GM15510 (cell line): ENCODE measurements around the gene MAGI2.

Experiments used
- POLR2A ChIP-seq: IDR thresholded peaks from 3 replicates; pipeline ENCODE4 v1.6.1; 2011; ENCODE audit warnings: borderline replicate concordance; ENCODE audit not compliant: insufficient read length; ENCODE audit errors: extremely low read depth

The MAGI2 gene

GRCh38 chr7:78168865-78169264 lies 1284.6 kb downstream of the MAGI2 start:
- no peak for TF ChIP-seq POLR2A

DNA sequence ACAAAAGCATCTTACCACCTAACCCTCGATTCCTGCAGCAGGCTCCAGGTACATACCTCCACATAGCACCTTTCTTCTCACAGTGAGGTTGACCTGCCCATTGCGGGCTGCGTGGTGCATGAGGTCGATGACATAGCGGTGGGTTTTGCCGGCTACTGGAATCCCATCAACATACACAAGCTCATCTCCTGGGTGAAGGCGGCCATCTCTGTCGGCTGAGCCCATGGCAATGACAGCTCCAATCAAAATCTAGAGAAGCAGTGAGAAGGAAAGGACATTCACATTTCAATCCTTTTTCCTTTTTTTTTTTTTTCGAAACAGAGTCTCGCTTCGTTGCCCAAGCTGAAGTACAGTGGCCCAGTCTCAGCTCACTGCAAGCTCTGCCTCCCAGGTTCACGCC lies 1285.6 kb downstream of the MAGI2 start:
- TF ChIP-seq POLR2A, result no peak

DNA sequence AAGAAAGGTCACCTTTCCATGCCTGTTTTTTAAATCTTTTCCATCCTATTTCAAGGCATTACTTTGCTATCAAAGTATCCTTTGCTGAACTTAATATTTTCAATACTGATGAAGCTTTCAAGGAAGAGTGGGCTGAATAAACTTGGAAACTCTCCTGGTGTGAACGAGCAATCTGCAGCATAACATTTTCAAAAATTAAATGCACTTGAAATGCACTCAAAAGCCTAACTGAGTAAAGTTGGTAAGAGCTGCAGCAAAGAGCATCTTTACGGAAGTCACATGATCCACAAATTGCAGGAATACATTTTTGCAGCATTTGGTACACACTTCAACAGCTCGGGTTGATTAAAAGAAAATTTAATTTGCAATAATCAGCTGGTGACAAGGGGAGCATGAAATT lies 1287.6 kb downstream of the MAGI2 start:
- TF ChIP-seq POLR2A, result no peak

DNA sequence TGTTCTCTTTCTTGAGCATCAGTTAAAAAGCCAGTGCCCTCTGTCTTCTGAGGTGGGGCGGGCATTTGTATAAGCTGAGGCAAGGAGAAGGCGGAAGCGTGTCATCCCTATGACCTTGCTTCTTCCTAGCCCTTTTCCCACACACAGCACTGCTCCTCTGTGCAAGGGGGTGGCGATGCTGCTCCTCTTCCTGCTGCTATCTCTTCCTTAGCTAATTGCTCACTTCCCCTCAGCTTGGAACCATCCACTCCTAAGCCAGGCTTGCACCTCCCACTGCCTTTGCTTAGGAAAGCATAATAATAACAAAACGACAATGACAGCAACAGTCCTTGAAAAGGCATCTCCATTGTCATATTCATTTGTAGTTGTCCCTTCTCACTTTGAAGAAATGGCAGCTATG lies 1288.0 kb downstream of the MAGI2 start:
- TF ChIP-seq POLR2A, result no peak

GRCh38 chr7:78164459-78164858 lies 1289.0 kb downstream of the MAGI2 start:
- no peak for TF ChIP-seq POLR2A

GRCh38 chr7:78161781-78162180 lies 1291.7 kb downstream of the MAGI2 start:
- TF ChIP-seq POLR2A, result no peak

DNA sequence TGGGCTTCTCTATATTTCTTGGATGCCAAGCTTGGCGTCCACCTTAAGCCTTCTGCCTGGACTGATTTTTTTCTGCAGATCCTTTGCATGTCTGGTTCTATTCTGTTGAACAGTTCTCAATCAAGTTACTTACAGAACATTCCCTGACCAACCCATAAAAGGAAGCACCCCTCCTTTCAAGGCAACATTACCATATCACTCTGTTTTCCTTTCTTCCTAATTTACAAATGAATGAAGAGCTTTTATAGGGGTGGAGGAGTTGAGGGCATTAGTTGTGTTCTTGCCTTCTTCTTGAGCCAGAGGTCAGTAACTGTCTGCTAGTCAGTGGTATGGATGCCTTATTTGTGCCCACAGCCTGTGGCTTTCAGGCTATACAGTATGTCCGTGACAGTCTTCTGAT lies 1293.9 kb downstream of the MAGI2 start:
- TF ChIP-seq POLR2A, result no peak

GRCh38 chr7:78153285-78153684 lies 1300.2 kb downstream of the MAGI2 start:
- TF ChIP-seq POLR2A, result no peak

DNA sequence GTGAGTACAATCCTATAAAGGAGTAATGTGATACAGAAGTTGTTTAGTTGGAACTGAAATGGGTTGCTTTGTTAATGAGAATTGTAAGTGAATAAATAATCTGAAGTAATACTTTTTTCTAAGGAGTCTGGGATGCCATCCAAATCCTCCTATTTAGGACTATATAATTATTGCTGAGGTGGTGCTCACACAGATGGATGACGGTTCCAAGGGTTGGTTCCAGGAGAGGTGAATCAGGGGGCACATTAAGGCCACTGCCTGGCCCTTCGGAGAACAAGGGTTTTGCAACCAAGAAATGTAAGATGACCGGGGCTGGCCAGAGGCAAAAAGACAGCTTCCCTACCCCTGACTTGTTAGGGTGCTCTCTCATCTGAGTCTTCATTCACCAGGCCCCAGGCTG lies 1302.2 kb downstream of the MAGI2 start:
- no peak for TF ChIP-seq POLR2A

DNA sequence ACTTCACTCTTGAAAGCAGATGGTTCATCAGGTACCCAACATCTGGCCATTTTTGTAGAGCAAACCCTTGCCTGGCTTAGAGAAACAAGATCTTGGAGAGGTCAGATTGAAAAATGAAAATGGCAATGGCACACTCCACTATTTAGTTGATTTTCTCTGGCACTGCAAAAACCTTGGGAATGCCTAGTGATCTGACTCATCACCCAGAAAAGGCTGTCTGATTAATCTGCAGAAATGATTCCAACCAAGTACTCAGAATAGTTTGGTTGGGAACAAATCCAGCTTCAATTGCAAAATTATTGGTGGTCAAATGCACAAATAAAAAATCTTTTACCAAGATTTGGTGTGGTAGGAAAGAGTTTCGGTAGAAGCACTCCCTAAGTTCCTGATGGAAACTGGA lies 1303.7 kb downstream of the MAGI2 start:
- no peak for TF ChIP-seq POLR2A

DNA sequence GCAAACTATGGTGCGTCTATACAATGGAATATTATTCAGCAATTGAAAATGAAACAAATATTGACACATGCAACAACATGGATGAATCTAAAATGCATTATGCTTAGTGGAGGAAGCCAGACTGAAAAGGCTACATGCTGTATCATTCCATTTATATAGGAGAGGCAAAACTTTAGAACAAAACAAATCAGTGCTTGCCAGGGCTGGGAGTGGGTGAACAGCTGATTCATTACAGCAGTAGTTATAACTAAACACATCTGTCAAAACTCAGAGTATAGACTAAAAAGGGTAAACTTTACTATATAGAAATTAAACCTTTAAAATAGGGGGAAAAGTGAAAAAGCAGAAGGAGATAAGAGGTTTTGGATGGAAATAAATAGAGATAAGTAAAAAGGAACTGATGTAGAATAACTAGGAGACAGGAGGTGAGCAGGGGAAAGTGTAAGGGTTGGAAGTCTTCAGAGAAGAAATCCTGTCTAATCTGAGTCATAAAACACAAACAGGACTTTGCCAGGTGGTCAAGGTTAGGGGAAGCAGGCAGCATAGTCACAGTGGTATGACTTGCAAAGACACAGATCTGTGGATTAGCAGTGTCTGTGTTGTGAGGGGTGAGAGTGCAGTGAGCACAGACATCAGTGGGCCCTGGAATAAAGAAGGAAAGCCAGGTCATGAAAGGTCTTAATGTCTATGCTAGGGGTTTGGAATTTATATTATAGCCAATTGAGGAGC lies 1305.1 kb downstream of the MAGI2 start:
- TF ChIP-seq POLR2A, result no peak

DNA sequence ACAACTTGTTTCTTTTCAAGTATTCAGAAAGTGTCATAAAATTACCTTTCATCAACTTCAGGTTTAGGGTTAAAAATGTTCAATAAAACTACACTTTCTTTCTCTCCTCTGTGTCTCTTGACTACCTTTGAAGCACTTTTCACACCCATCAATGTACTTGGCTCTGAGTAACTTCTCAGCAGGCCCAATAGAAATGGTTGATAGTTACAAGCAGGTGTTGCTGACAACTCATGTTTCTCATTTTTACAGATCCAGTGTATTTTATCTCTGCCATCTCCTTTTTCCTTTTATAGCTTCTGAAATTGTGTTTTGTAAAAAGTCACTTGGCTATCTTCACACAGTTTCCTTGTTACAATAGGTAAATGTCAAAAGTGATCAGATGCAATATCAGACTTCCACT lies 1306.9 kb downstream of the MAGI2 start:
- TF ChIP-seq POLR2A, result no peak

DNA sequence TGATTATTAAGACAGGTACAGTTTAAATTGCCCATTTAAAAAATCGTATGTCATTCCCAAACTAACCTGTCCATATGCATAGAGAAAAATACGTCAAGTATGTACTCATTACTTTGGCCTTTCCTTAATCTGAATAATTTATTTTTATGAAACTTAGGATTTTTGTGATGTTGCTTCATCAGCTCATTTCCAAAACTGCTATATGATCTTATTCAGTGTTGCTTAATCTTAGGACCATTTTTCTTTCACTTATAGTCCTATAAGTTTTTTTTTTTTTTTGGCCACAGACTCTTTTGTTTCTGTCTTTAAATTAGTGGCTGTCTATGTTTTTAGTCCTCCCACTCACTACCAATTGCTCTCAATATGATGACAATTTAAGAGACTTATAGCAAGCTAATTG lies 1309.8 kb downstream of the MAGI2 start:
- TF ChIP-seq POLR2A, result no peak

GRCh38 chr7:78141522-78142281 lies 1311.8 kb downstream of the MAGI2 start:
- no peak for TF ChIP-seq POLR2A

GRCh38 chr7:78140109-78140508 lies 1313.4 kb downstream of the MAGI2 start:
- TF ChIP-seq POLR2A, result no peak

- no peak for TF ChIP-seq POLR2A
These were observed 1314.1 kb downstream of the MAGI2 start for GRCh38 chr7:78139335-78139734.
